GM19240 (cell line): Measurements from ENCODE around the gene ACAD9.
"Not testable (repeated sequence)": the region's sequence is repeated elsewhere in the genome, so short reads cannot be mapped to it uniquely, and the experiment has no call there.

ENCODE experiments used
- DNase-seq: peaks from one replicate; pipeline ENCODE4 v3.0.0; 2011; ENCODE audit warnings: low spot score; ENCODE audit not compliant: insufficient read length

ACAD9 gene

DNA sequence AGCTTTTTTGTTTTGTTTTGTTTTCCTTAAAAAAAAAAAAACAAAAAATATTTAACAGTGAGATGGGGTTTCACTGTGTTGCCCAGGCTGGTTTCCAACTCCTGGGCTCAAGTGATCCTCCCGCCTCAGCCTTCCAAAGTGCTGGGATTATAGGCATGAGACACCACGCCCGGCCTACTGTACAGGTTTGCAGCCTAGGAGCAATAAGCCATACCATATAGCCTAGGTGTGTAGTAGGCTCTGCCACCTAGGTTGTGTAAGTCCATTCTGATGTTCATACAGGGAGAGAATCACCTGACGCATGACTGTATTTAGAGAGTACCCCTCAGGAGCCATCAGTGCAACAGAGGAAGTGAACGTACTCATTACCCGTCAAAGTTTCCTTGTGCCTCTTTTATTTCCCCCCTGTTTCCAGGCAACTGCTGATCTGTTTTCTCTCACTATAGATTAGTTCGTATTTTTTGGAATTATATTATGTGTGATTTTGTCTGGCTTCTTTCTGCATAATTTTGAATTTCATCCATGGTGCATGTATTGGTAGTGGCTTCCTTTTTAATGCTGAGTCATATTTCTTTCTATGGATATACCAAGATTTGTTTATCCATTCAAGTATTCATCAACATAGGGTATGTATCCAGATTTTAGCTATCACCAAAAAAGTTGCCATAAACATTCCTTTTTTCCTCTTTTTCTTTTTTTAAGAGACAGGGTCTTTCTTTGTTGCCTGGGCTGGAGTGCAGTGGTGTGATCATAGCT lies 9.9 kb downstream of the ACAD9 start:
- DNase-seq: no peak

DNA sequence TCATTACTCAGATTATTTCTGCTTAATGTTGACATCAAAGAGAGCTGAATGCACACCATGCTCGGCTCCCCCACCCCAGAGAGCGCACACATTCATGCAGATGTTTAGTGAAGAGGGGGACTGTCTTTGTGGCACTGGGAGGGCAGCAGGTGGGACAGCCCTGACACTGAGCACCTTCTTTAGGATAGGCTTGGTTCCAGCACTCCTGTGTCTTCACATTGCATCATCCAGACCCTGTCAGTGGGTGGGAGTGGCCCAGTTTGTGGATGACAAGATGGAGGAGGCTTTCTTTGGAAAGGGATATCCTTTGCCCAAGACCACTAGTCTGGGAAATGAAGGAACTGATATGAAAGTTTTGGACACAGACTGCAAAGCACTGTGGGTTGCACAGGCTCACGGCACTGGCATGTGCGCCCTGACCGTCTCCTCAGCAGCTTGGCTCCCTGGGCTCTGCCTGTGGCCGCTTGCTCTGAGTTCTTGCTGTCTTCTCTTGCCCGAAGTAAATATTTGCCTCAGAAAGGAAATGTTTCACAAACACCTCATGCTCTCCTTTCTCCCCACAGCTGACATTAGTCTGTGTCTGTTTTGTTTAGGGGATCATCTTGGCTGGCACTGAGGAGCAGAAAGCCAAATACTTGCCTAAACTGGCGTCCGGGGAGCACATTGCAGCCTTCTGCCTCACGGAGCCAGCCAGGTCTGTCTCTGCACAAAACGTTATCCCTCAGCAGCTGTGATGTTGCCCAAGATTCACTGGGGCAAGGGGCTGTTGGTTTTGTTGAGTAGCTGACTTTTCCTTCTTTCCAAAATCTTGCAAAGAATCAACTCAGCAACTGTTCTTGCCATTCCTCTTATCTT lies 16.6 kb downstream of the ACAD9 start:
- no peak for DNase-seq

DNA sequence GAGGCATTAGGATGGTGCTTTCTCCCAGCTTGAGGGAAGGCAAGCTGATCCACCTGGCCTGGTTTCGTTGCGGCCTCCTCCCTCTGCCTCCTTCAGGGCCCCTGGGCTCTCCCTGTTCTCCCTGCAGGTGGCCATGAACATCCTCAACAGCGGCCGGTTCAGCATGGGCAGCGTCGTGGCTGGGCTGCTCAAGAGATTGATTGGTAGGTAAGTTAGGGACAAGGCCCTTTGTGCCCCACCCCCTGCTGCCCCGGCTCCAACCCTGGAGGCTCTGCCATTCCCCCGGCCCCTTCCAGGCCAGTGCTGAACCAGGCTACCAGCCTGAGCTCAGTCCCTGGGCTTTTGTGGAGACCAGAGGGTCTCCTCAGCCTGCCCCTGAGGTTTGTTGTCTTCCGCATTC lies 23.0 kb downstream of the ACAD9 start:
- DNase-seq: no peak

DNA sequence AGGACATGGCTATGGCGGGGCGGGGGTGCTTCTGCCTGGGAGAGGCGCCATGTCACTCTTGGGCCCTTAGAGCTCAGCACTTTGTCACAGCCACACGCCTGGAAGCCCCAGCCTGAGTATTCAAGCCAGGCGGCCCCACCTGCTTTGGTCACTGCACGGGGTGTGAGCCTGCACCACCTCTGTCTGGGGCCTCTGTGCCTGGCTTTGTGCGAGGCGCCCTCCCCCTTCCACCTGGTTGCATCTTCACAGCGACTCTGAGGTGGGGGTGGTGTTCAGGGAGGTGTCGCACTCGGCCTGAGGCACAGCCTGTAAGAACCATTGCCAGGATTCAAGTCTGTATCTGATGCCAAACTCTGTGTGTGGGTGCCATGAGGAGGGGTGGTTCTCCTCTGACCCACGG lies 24.1 kb downstream of the ACAD9 start:
- DNase-seq: no peak

DNA sequence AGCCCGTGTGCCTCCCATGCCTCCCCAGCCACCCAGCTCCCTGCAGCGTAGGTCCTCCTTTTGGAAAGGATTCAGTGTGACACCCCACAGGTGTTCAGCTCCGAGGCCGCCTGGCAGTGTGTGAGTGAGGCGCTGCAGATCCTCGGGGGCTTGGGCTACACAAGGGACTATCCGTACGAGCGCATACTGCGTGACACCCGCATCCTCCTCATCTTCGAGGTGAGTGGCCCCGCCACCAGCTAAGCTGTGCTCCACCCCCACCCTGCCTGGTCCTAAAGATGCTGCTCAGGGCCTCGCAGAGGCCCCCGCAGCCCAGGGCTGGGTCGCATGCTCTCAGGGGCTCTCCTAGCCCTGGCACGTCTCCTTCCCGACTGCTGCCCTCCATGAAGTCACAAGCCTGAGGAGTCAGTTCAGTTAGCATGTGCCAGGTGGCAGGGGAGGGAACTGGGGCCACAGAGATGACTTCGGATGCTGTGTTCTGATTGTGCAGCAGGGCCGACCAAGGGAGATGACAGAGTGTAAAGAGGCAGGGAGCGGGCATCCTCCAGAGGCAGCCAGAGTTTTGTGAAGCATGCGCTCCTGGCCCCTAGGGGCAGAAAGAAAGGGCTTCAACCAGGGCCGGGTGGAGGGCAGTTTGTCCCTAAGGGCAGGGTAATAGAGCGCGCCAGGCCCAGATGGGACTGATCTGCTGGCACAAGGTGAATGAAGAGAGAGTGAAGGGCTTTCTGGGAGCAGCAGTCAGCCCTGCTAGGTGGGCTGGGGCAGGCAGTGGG lies 26.8 kb downstream of the ACAD9 start:
- no peak for DNase-seq

DNA sequence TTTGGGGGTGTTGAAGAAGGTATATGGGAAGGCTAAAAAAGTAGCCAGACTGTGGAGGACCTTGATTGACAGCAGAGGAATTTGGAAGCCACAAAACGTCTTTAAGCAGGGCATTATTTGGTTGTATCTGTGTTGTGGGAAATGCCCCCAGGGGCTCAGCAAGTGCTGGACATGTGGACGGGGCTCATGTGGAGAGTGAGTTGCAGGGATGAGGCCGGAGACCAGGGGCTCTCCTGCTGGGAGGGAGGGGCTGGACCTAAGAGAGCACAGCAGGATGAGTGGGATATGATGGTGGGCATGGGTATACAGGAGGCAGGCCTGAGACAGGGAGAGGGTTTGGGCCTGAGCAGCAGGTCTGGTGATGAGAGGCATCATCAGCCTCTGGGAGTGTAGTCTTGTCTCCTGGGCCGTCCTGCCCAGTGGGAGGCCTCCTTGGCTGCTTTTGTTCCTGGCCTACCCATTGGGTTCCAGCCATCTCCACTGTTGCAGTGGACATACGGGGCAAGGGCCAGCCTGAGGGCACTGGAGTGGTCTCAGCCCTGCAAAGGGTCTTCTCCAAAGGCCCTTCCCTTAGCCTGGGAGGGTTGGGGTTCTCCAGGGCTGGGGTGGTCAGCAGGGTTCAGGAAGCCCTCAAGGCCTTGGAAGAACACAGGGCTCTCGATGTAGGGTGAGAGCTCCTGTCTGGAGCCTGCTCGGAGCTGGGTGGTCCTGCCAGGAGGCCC lies 27.5 kb downstream of the ACAD9 start:
- no peak for DNase-seq

DNA sequence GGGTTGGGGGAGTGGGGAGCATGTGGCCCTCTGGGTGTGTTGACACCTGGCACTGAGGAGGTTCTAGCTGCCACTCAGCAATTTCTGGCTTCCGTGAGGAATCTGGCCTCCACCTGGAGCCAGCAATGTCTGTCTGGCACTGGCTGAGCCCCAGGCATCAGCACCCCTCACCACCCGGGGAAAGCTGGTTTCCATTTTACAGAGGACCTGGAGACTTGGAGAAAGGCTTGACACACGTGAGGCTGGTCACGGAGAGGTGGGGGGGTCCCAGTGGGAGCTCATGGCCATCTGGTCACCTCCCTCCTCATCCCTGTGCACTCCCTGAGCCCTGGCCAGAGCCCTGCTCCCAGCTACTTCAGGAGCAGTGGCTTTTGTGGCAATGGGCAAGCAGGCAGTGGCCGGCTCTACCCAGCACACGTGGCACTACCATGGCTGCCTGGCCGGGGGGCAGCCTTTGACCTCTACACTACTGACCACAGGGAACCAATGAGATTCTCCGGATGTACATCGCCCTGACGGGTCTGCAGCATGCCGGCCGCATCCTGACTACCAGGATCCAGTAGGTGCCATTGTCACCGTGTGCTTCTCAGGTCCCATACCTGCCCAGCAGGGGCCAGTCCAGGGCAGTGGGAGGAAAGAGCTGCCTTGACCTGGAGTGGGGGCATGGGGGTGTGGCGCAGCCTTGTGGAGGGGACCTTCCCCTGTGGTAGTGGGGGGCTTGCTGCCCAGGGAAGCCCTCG lies 28.5 kb downstream of the ACAD9 start:
- no peak for DNase-seq

DNA sequence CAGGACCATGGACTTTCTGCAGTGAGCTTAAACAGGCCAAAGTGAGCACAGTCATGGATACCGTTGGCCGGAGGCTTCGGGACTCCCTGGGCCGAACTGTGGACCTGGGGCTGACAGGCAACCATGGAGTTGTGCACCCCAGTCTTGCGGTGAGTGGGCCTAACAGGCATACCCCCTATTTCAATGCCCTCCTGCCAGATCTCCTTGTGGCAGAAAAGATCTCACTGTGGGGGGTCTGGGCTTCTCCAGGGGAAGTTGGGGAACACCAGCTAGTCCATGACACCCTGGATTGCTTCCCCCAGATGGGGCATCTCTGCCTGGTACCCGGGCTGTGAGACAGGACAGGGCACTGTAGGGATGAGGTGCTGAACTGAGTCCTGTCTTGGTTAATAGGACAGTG lies 29.5 kb downstream of the ACAD9 start:
- no peak for DNase-seq

DNA sequence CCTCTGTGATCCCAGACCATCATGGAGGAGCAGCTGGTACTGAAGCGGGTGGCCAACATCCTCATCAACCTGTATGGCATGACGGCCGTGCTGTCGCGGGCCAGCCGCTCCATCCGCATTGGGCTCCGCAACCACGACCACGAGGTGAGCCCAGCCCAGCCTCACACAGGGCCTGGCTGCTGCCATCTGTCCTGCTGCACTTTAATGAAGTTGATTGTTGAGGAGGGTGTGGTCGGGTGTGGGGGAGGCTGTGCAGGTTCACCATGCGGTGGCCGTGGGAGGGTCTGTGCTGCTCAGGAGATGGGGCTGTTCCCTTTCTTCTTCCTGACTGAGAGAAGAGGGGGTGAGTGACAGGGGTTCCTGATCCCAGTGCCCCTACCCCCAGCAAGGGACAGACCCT lies 30.6 kb downstream of the ACAD9 start:
- DNase-seq: no peak

DNA sequence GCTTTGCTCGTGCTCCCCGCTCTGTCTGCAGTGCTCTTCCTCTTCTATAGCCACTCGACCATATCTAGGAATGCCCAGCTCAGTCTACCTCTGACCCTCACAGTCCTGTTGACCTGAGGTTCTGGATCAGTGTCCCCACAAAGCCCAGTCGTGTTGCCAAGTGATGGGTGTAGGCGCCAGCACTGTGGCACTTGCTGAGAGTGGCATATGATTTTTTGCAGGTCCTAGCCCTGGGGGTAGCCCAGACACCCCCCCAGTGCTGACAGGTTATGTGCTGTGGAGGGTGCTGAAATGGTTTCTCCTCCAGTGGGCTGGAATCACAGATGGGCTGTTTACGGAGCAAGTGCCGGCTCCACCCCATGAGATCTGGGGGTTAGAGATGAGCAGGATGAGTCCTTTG lies 32.5 kb downstream of the ACAD9 start:
- no peak for DNase-seq

DNA sequence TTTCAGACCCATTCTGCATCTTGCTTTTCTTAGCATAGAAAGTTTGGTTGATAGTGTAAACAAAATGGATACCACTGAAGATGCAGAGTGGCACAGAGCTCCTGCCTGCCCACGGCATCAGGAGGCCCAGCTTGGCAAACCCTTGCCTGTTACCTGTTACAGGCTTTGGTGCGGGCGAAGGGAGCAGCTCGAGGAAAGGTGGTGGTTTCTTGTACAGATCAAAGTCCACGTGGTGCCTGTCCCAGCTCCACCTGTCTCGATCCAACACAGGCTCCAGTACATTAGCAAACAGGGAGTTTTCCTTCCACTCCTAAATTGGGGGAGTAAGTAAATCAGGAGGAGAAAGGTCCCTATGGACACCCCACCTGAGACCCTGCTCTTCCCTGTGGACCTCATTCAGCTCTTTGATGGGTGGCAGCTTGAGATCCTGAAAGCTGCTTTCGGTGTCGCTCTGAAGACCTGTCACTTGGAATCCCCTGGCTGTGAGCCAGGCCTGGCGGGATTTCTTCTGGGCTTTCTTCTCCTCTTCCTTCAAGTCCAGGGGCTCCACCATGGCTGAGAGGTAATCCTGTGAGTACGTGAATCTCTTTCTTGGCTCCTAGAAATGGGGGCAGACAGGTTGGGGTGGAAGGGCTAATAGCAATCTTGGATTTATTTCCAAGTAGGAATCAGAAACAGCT lies 35.7 kb downstream of the ACAD9 start:
- DNase-seq: no peak

DNA sequence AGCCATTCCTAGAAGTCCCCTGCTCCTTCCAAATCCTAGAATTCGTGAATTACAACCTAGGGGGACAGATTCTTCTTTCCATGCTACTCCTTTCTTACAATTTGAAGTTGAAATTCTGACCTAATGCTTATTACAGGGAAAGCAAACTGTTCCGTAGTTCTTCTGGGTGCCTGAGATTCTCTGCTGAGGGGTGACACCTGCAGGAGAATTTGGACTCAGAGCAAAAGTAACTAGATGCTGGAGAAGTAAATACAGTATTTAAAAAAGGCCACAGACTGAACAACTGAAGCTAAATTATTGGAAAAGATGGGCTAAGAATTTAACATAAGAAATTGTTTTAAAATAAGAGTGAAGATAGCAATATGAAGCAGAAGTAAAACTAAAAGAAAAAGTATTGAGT lies 37.9 kb downstream of the ACAD9 start:
- DNase-seq: no peak

DNA sequence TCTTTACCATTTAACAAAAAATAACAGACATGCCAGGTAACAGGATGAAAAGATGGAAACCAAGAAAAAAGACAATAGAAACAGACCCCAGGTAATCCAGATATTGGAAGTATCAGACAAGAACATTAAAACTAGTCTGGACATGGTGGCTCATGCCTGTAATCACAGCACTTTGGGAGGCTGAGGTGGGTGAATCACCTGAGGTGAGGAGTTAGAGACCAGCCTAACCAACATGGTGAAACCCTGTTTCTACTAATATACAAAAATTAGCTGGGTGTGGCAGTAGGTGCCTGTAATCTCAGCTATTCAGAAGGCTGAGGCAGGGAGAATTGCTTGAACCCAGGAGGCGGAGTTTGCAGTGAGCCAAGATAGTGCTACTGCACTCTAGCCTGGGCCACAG lies 40.6 kb downstream of the ACAD9 start:
- no peak for DNase-seq

DNA sequence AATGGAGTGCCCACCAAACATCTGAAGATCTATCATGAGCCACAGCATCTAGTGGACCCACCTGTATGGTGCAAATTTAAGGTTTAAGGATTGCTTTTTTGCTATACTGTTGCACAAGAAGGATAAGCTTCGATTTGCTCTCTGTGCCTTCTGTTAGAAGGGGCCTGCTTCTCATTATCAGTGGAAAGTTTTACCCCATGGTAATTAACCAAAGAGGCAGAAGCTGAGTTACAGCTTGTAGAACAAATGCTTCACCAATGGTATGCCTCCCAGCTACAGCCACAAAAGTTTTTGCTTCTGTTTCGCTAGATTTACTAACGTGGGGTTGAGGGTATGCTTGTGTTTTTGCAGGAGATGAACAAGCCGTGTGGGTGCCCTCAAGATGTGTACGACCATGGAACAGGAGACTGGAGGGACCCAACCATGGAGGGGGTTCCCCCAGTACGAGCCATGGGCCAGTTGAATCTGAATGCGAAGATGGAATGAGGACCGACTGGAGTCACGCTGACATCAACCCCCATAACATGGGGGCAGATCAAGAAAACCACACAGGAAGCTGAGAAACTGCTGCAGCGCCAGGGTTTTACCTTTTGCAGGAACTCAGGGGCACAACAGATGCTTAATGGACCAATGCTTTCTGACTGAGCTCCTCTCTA lies 43.5 kb downstream of the ACAD9 start:
- DNase-seq: no peak

DNA sequence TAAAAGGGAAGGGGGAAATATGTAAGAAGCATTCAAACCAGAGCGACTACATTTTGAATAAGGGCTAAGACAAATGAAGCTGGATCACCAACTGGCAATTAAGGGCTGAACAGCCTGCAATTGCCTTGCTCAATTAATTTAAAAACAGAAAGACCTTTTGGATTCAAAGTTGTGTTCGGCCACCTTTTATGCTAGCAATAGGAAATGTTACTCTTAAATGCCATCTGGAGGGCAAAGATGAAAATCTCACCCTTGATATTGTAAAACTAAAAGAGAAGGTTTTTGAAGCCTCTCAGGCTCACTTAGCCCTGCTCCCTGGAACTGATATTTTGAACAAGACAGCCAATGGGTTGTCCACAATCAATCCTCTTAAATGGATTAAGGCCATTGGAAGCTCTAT lies 44.2 kb downstream of the ACAD9 start:
- no peak for DNase-seq

DNA sequence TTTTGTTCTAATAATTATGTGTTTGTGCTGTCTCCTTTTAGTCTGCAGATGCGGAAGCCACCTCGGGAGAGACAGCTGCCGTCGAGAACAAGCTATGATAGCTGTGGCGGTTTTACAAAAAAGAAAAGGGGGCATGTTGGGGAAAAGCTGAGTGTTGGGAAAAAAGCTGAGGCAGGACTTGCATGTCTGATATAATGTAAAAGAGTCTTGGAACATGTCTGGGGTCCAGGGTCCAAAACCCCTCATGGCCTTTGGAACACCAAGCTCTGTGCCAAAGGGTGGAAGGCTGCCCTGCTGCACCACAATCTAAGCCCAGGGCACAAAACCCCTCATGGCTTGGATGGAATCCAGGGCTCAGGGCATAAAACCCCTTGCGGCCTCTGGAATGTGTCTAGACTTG lies 44.6 kb downstream of the ACAD9 start:
- DNase-seq: not testable (repeated sequence)

DNA sequence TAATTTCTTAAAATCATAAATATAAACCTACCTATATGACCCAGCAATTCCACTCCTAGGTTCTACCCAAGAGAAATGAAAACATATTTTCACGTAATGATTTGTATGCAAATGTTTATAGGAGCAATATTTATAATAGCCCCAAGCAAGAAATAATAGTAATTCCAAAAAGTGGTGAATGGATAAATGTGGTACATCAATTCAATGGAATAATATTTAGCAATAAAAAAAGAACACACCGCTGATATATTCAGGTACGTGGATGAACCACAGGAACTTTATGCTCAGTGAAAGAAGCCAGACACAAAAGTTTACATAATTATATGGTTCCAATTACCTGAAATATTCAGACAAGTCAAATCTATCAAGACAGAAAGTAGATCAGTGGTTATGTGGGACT lies 49.9 kb downstream of the ACAD9 start:
- no peak for DNase-seq

DNA sequence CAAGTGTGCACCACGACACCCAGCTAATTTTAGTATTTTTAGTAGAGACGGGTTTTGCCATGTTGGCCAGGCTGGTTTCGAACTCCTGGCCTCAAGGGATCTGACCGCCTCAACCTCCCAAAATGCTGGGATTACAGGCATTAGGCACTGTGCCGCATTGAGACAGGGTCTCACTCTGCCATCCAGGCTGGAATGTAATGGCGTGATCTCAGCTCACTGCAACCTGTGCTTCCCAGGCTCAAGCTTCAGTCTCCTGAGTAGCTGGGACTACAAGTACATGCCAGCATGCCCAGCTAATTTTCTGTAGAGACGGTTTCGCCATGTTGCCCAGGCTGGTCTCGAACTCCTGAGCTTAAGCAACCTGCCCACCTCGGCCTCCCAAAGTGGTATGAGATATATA lies 51.6 kb downstream of the ACAD9 start:
- no peak for DNase-seq

DNA sequence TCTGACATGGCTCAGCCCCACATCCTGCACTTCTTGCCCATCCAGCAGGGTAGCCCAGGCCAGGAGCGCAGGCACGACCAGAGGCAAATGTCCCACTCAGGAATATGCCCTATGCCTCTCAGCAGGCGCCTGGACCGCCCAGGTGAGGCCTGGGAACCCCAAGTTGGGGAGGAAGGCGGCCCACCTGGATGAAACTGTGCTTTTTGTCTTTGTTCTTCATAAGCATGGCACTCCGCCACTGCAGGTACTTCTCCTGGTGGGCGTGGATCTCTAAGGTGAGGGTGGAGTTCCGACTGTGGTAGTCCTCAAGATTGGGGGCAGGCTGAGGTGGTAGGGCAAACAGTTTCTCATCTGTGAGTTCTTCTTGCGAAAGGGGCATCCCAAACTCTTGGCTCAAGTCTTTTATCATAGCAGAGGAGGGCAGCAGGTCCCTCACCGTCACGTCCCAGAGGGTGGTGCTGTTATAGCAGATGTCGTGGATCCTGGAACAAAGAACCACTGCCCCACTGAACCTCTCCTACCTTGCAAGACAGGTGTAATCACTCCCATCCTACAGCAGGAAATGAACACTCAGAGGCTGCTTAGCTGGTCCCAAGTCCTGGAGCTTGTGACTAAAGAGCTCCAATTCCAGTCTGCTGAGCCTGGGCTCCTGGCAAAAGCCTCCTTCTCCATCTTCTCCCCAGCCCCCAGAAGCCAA lies 53.2 kb downstream of the ACAD9 start:
- DNase-seq: no peak
